MG63 (cell line): ENCODE results near the gene CTNS. TPM values are rescaled to one million over a fixed set of nuclear protein-coding genes. Genes with fewer than 3 reads are reported as not detected.
"Not testable (repeated sequence)": the region's sequence is repeated elsewhere in the genome, so short reads cannot be mapped to it uniquely, and the experiment has no call there.

ENCODE experiments used
- DNase-seq: peaks from one replicate; pipeline ENCODE4 v3.0.0-alpha.2; 2020
- H3K27me3 ChIP-seq: fragments of 250-450 bp; sonication (Bioruptor Pico); 2 replicates; pipeline ENCODE4 v1.5.1; 2020; ENCODE audit warnings: mild to moderate bottlenecking, moderate library complexity
- H3K36me3 ChIP-seq: fragments of 250-450 bp; sonication (Bioruptor Pico); 2 replicates; pipeline ENCODE4 v1.5.1; 2020; ENCODE audit warnings: mild to moderate bottlenecking, moderate library complexity
- H3K4me3 ChIP-seq: fragments of 250-450 bp; sonication (Bioruptor Pico); 2 replicates; pipeline ENCODE4 v1.5.1; 2020; ENCODE audit warnings: mild to moderate bottlenecking, moderate library complexity
- H3K9me3 ChIP-seq: fragments of 250-450 bp; sonication (Bioruptor Pico); 2 replicates; pipeline ENCODE4 v1.5.1; 2020; ENCODE audit warnings: mild to moderate bottlenecking, moderate library complexity
- total RNA-seq: library from RNA; depleted of rRNA; stranded (reverse); fragments of >200 nt; shearing (Covaris generic); gene quantifications from 2 replicates; pipeline ENCODE4 v1.2.3, GENCODE V29; 2014; ENCODE audit warnings: low replicate concordance

The CTNS gene
- total RNA-seq, 1 experiment from 2014 or later, result 2.2 TPM

DNA sequence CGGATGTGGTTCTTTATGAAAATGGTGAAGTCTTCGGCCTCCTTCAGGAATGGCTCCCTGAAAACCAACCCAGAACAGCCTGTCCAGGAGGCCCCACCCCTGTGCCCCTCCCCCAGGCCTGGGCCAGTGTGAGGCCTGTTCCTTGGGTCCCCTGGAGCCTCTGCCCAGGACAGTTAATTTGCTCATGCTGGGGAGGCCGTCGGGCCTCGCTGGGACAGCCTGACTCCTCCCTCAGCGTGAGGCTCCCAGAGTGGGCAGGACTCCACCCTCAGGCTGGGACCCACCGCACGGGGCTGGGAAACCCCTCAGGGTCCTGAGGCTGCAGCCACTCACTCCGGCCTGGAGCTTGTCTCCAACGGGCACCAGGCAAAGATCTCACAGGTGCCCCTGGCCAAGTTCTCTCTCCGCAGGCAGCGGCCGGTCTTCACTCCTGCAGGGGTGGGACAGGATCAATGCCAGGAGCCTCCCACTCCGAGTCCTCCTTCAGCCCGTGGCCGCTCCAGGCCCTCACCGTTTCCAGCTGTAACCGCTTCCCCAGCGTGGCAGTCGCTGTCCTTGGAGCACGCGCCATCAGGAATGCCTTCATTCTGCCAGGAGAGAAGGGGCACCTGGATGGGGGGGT is 53.6 kb downstream of the CTNS start:
- Histone ChIP-seq H3K4me3 (no peak overlapping the region), H3K9me3 (no peaks in the 10 kb centered on the region), H3K36me3 (no peaks in the 10 kb centered on the region), H3K27me3 (no peaks in the 10 kb centered on the region)
- DNase-seq, result no peak

DNA sequence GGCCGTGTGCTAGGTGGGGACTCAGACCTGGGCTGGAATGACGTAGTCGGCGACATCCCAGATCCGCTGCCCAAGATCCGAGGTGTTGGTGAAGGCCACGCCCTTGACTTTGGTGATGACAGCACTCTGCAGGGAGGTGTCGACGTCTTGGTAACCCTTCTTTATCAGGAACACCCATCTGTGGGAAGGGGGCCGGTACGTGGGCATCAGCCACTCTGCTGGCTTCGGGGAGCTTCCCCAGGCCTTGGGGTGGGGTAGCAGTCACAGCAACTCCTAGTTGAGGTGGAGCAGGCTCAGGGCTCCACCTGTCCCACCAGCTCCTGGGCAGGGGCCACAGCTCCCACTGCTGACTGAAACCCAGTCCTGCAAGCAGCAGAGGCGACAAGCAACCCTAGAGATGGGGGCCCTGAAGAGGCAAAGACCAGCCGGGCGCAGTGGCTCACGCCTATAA is 55.1 kb downstream of the CTNS start:
- Histone ChIP-seq H3K9me3 (no peaks in the 10 kb centered on the region), H3K4me3 (no peak overlapping the region), H3K36me3 (no peaks in the 10 kb centered on the region), H3K27me3 (no peaks in the 10 kb centered on the region)
- DNase-seq, result no peak

DNA sequence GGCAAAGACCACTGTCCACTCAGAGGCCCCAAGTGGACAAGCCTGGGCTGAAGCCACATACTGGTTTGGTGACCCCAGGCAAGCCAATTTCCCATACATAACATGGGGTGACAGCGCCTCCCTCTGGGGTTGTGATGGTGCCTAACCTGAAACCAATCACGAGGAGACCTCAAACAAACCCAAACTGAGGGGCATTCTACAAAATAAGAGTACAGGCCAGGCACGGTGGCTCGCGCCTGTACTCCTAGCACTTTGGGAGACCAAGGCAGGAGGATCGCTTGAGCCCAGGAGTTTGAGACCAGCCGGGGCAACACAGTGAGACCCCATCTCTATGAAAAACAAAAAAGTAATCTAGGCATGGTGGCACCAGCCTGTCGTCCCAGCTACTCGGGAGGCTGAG is 55.8 kb downstream of the CTNS start:
- Histone ChIP-seq H3K36me3 (no peaks in the 10 kb centered on the region), H3K9me3 (no peaks in the 10 kb centered on the region), H3K27me3 (no peaks in the 10 kb centered on the region), H3K4me3 (no peak overlapping the region)
- no peak for DNase-seq

DNA sequence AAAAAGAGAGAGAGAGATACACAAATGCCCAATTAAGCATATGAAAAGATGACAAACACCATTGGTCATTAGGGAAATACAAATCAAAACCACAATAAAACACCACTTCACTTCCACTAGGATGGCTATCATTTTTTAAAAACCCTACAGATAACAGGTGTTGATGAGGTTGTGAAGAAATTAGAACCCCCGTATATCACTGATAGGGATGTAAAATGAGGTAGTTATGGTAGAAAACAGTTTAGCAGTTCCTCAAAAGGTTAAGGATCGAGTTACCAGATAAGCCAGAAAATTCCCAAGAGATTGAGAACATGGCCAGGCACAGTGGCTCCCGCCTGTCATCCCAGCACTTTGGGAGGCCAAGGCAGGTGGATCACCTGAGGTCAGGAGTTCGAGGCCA is 56.6 kb downstream of the CTNS start:
- Histone ChIP-seq H3K27me3 (no peaks in the 10 kb centered on the region), H3K4me3 (no peak overlapping the region), H3K9me3 (no peaks in the 10 kb centered on the region), H3K36me3 (no peaks in the 10 kb centered on the region)
- no peak for DNase-seq

DNA sequence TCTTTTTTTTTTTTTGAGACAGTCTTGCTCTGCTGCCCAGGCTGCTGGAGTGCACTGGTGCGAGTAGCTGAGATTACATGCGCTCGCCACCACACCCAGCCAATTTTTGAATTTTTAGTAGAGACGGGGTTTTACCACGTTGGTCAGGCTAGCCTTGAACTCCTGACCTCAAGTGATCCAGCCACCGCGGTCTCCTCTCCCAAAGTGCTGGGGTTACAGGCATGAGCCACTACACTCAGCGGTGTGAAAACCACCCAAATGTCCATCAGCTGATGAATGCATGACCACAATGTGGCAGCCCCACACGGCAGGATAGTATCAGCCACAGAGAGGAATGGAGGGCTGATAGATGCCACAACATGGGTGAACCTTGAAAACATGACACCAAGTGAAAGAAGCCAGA is 57.3 kb downstream of the CTNS start:
- no peak for DNase-seq

DNA sequence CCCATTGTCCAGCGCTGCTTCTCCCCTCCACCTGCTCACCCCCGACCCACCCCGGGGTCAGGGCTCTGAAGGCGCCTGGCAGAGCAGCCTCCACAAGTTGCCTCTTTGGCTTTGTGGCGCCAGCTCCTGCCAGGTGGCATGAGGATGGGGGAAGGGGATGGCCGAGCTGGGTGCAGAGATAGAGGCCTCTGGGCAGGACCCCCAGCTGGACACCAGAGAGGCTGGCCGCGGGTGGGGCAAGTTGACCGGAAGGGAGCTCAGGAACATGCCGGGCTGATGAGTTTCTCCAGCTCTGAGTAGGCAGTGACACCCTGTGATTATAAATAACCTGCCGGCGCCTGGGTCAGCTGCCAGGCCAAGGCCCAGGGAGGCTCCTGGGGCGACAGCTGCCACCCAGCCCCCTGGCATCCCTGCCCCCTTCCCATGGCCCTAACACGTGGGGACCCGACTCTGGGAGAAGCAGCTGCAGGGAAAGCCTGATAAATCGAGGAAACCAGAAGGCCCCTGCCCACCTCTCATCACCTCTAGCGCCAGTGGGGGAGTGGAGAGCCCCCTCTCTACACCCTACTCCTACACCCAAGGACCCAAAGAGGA is 58.7 kb downstream of the CTNS start:
- H3K4me3 ChIP-seq, result peak overlapping the region; percentile 59
- H3K9me3 ChIP-seq, result no peaks in the 10 kb centered on the region
- no peaks in the 10 kb centered on the region for H3K27me3 ChIP-seq
- H3K36me3 ChIP-seq, result no peaks in the 10 kb centered on the region
- DNase-seq, result peak; percentile 66

More for the DNA sequence above, 57.3 kb downstream of the CTNS start:
- Histone ChIP-seq H3K27me3 (no peaks in the 10 kb centered on the region), H3K4me3 (no peak overlapping the region), H3K9me3 (no peaks in the 10 kb centered on the region), H3K36me3 (no peaks in the 10 kb centered on the region)

DNA sequence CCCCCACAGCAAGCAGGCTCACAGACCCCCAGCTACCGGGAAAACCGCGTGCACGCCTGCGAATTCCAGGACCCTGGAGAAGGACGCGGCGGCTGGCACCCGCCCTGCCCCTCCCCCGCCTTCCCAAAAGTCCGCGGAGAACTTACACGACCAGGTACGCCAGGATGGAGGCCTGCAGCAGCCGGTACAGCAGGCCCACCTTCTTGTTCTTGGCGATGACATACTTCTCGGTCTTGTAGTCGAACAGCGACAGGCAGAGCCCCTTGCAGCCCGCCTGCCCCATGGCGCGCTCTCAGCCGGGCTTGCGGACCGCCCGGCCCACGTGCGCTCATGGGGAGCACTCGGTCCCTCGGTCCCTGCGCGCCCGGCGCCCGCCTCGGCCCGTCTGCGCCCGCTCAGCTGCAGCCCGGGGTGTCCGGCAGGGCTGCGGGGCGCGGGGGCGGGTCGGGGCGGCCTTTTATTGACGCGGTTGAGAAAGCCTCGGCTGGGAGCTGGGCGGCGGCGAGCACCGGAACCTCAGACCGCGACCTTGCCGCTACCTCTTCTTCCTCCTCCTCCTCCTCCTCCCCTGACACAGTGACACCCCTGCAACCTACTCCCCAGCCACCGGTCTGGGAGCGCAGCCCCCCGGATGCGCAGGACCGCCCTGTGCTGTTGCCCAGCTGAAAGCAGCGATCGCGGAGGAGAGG is 59.3 kb downstream of the CTNS start, which contains the start of gene P2RX5:
Gene P2RX5, minus strand, starts transcription at position 433 of the 689 bp plus-strand sequence. Its CDS starts 150 bp downstream, at position 283.
- H3K4me3 ChIP-seq, result peak within 1 kb of the TSS; percentile 59
- H3K27me3 ChIP-seq, result no peaks in the 10 kb centered on the region
- H3K9me3 ChIP-seq, result no peaks in the 10 kb centered on the region
- peak; percentile 36 for DNase-seq
- H3K36me3 ChIP-seq, result no peaks in the 10 kb centered on the region

DNA sequence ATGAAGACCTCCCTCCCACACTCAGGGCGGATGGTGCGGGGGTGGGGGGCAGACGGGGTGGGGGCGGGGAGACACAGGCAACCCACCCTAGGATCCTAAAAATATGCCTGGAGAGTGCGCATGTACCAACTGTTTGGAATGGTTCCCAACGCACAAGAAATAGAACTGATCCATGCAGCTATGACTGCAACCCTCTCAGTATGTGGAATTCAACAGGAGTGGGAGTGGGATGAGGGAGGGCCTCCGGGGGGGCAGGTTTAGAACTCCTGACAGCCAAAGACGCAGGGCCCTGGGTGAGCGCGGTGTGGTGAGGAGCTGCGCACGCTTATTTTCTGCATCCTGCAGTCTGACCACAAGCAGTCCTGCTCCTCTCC is 60.5 kb downstream of the CTNS start:
- no peak overlapping the region for H3K4me3 ChIP-seq
- no peaks in the 10 kb centered on the region for H3K9me3 ChIP-seq
- H3K27me3 ChIP-seq, result no peaks in the 10 kb centered on the region
- no peak for DNase-seq
- H3K36me3 ChIP-seq, result no peaks in the 10 kb centered on the region

DNA sequence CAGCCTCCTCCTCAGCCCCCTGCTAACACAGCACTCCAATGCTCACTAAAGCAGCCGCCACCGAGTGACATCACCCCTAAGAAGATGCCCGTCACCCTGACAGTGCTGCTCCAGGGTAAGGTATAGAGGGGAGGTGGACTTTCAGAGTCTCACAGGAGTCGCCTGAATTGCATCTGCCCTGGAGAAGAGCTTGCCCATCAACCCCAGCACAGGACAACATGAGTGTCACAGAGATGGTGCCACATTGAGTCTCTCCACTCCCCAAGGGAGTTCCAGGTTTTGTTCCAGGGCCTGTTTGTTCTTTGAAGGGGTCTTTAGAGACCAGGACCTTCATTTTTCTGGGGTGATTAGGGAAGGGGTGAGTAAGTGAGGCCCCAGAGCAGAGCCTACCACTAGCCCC is 61.6 kb downstream of the CTNS start:
- no peaks in the 10 kb centered on the region for H3K9me3 ChIP-seq
- H3K27me3 ChIP-seq, result no peaks in the 10 kb centered on the region
- DNase-seq, result no peak
- H3K4me3 ChIP-seq, result no peak overlapping the region
- H3K36me3 ChIP-seq, result no peaks in the 10 kb centered on the region

DNA sequence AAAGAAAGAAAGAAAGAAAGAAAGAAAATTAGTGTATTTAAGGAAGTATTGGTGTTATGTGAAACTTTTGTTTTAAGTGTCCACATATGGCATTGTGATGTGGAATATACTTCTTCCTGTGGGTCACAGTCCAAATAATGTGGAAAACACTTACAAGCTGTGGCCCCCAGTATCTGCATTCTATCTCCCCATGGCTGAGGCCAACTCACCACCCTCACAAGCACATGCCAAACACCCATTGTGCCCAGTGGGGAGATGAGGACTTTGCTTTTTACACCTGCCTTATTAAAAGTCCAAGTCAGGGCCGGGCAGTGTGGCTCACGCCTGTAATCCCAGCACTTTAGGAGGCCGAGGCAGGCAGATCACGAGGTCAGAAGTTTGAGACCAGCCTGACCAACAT is 63.4 kb downstream of the CTNS start:
- no peaks in the 10 kb centered on the region for H3K27me3 ChIP-seq
- no peak overlapping the region for H3K4me3 ChIP-seq
- H3K9me3 ChIP-seq, result no peaks in the 10 kb centered on the region
- no peak for DNase-seq
- no peaks in the 10 kb centered on the region for H3K36me3 ChIP-seq

DNA sequence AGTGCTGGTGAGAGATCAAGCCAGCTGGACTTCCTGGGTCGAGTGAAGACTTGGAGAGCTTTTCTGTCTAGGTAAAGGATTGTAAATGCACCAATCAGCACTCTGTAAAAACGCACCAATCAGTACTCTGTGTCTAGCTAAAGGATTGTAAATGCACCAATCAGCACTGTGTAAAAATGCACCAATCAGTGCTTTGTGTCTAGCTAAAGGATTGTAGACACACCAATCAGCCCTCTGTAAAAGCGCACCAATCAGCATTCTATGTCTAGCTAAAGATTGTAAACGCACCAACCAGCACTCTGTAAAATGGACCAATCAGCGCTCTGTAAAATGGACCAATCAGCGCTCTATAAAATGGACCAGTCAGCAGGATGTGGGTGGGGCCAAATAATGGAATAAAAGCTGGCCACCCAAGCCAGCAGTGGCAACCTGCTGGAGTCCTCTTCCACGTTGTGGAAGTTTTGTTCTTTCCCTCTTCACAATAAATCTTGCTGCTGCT is 65.5 kb downstream of the CTNS start:
- not testable (repeated sequence) for H3K27me3 ChIP-seq, H3K9me3 ChIP-seq, H3K4me3 ChIP-seq, DNase-seq, H3K36me3 ChIP-seq

DNA sequence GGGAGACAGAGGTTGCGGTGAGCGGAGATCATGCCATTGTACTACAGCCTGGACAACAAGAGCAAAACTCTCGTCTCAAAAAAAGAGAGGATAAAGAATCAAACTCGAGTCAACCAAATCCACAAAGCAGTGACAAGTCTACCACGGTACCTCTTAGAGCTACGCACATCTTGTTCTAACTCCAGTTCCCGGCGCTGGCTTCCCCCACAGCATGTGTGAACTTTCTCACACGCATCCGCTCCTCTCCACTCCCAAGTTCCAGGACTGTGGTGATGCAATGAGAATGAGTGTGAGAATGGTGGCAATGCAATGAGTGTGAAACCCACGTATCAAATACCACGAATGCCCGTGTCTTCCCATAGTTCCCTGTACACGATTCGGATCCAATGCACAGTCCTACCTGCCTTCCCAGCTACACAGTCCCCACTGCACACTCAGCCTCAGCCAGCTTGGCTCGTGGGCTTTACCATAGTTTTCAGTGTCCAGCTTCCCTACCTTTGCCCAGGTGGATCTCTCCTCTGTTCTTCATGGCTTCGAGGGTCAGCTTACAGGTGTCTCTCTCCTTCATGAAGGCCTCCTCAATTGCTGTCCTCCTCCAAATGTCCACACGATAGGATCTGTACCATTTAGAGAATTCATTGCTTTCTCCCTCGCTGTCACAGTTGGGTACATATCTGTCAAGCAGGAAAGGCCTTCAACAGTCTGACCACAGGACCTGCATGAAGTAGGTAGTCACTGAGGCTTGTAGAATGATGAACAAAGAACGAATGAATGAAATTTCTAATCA is 68.6 kb downstream of the CTNS start:
- DNase-seq, result no peak
- H3K9me3 ChIP-seq, result no peaks in the 10 kb centered on the region
- no peaks in the 10 kb centered on the region for H3K36me3 ChIP-seq
- H3K27me3 ChIP-seq, result no peaks in the 10 kb centered on the region
- no peak overlapping the region for H3K4me3 ChIP-seq

DNA sequence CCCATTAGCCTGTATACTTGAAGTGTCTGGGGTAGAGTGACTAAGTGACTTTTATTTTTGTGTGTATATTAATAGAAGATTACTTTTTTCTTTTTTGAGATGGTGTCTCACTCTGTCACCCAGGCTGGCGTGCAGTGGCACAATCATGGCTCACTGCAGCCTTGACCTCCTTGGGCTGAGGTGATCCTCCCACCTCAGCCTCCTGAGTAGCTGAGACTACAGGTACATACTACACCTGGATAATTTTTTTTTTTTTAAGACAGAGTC is 69.1 kb downstream of the CTNS start:
- H3K27me3 ChIP-seq, DNase-seq, H3K4me3 ChIP-seq, H3K9me3 ChIP-seq, H3K36me3 ChIP-seq: not testable (repeated sequence)

DNA sequence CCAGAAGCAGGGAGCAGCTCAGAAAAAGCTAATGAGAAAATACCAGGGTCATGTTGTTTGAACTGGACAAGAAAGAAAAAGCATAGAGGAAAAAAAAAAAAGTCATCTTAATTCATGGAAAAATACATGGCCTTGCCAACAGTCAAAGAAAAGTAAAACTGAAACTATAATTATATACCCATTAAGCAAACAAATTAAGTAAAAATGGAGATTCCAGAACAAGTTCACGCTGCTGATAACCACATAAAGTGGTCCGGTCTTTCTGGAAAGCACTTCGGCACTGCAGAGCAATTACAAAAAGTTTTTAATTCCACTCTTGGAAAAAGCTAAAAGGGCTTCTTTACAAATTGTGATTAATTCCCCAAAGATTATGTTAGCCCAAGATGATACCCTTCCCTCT is 71.8 kb downstream of the CTNS start:
- no peaks in the 10 kb centered on the region for H3K27me3 ChIP-seq

DNA sequence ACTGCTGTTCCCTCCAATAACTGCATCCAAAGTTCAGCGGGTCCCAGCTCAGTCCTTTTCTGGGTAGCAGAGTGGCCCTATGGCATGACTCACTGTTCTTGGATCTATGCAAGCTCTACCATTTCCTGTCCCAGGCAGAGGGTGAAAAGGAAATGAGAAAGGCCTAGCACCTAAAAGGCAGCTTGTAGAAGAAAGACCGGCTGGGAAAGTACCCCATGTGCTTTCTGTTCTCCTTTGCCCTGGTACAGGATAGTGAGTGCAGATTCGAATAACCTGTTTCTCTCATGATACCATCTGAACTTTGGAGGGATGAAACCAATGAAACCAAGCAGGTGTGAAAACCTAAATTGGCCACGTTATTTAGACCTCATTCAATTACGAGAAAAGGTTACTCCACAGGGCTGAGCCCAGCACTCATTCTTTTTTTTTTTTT is 74.4 kb downstream of the CTNS start:
- Histone ChIP-seq H3K27me3 (no peaks in the 10 kb centered on the region), H3K36me3 (no peaks in the 10 kb centered on the region; the same call in 1 of the 2 replicates), H3K9me3 (no peaks in the 10 kb centered on the region), H3K4me3 (no peak overlapping the region)
- DNase-seq, result peak; percentile 28

More for the DNA sequence above, 71.8 kb downstream of the CTNS start:
- no peaks in the 10 kb centered on the region; the same call in 1 of the 2 replicates for H3K36me3 ChIP-seq
- DNase-seq, result no peak
- no peak overlapping the region for H3K4me3 ChIP-seq
- H3K9me3 ChIP-seq, result no peaks in the 10 kb centered on the region
